Neural progenitor cell (in vitro differentiated cells): ENCODE results near the gene EFS. TPM values are rescaled to one million over a fixed set of nuclear protein-coding genes. Genes with fewer than 3 reads are reported as not detected.
A peak's percentile ranks its signal among the peaks of the same experiment; 100 is the strongest.

Source experiments
- DNase-seq: peaks from one replicate; pipeline ENCODE4 v3.0.0-alpha.2; 2016; ENCODE audit warnings: low spot score
- H2AFZ ChIP-seq: fragments of 200-600 bp; sonication (generic); replicated peaks from 2 replicates; pipeline ENCODE4 v1.6.1; 2016; ENCODE audit warnings: antibody characterized with exemption
- H3F3A ChIP-seq: fragments of 200-600 bp; sonication (generic); 2 replicates; pipeline ENCODE4 v1.6.1; 2016; ENCODE audit warnings: antibody characterized with exemption, low read depth
- H3K27ac ChIP-seq: fragments of 200-600 bp; sonication (generic); 2 replicates; pipeline ENCODE4 v1.5.1; 2016; ENCODE audit warnings: mild to moderate bottlenecking
- H3K27me3 ChIP-seq: fragments of 200-600 bp; sonication (generic); 2 replicates; pipeline ENCODE4 v1.6.1; 2016; ENCODE audit warnings: mild to moderate bottlenecking, moderate library complexity
- H3K36me3 ChIP-seq: fragments of 200-600 bp; sonication (generic); 2 replicates; pipeline ENCODE4 v1.5.1; 2016
- H3K4me1 ChIP-seq: fragments of 200-600 bp; sonication (generic); 2 replicates; pipeline ENCODE4 v1.6.1; 2016; ENCODE audit warnings: mixed run types
- H3K4me2 ChIP-seq: fragments of 200-600 bp; sonication (generic); 2 replicates; pipeline ENCODE4 v1.6.1; 2016
- H3K4me3 ChIP-seq: fragments of 200-600 bp; sonication (generic); 2 replicates; pipeline ENCODE4 v1.5.1; 2016
- H3K79me2 ChIP-seq: fragments of 200-600 bp; sonication (generic); 2 replicates; pipeline ENCODE4 v1.6.1; 2016; ENCODE audit warnings: low read depth
- H3K9ac ChIP-seq: fragments of 200-600 bp; sonication (generic); 2 replicates; pipeline ENCODE4 v1.6.1; 2016
- H3K9me3 ChIP-seq: fragments of 200-600 bp; sonication (generic); 2 replicates; pipeline ENCODE4 v1.5.1; 2016; ENCODE audit warnings: low read depth
- H4K20me1 ChIP-seq: fragments of 200-600 bp; sonication (generic); 2 replicates; pipeline ENCODE4 v1.6.1; 2016; ENCODE audit warnings: low read depth
- H3K27ac Mint-ChIP-seq: 3 replicates; pipeline ENCODE4 v1.8.0; 2021; ENCODE audit warnings: mixed read lengths
- H3K27me3 Mint-ChIP-seq: 2 replicates; pipeline ENCODE4 v1.8.0; 2022; ENCODE audit warnings: low read depth, mild to moderate bottlenecking, inconsistent platforms, moderate library complexity, mixed read lengths; ENCODE audit not compliant: insufficient read depth
- H3K36me3 Mint-ChIP-seq: 3 replicates; pipeline ENCODE4 v1.8.0; 2021; ENCODE audit warnings: mixed read lengths
- H3K4me1 Mint-ChIP-seq: 3 replicates; pipeline ENCODE4 v1.8.0; 2021; ENCODE audit warnings: mixed read lengths
- H3K4me3 Mint-ChIP-seq: 3 replicates; pipeline ENCODE4 v1.8.0; 2021; ENCODE audit warnings: mild to moderate bottlenecking, moderate library complexity, mixed read lengths
- H3K9me3 Mint-ChIP-seq: 3 replicates; pipeline ENCODE4 v1.8.0; 2020; ENCODE audit warnings: mixed read lengths
- CTCF ChIP-seq: fragments of 200-600 bp; sonication (generic); IDR thresholded peaks from 2 replicates; pipeline ENCODE4 v1.5.1; 2017; ENCODE audit warnings: antibody characterized with exemption, mild to moderate bottlenecking
- EZH2 ChIP-seq: fragments of 200-600 bp; sonication (generic); IDR thresholded peaks from 2 replicates; pipeline ENCODE4 v1.6.1; 2017; ENCODE audit warnings: antibody characterized with exemption, mild to moderate bottlenecking, moderate library complexity
- EZH2phosphoT487 ChIP-seq: fragments of 200-600 bp; sonication (generic); IDR thresholded peaks from 2 replicates; pipeline ENCODE4 v1.6.1; 2017; ENCODE audit warnings: antibody characterized with exemption
- total RNA-seq: library from RNA; depleted of rRNA; stranded (reverse); fragments of >200 nt; gene quantifications from 2 replicates; pipeline ENCODE4 v1.2.3, GENCODE V29; 2015; ENCODE audit warnings: low replicate concordance

EFS gene
- total RNA-seq, 1 donor from 2014 or later, result 21.7 TPM

- peaks cover 23% of the 10 kb centered on the region for H3K36me3 Mint-ChIP-seq
- peaks cover 20% of the 10 kb centered on the region for H3F3A ChIP-seq
- H3K27me3 ChIP-seq, result no peaks in the 10 kb centered on the region
- no peaks in the 10 kb centered on the region for H3K27me3 Mint-ChIP-seq
- no peak overlapping the region for H3K27ac Mint-ChIP-seq
- no peak overlapping the region for H3K4me3 ChIP-seq
- peaks cover 21% of the 10 kb centered on the region for H3K4me1 Mint-ChIP-seq
- no peak overlapping the region for H3K4me2 ChIP-seq
- H3K4me3 Mint-ChIP-seq, result no peak overlapping the region
- peaks cover 3% of the 10 kb centered on the region for H3K36me3 ChIP-seq
- H3K9ac ChIP-seq, result no peak overlapping the region
- H3K9me3 Mint-ChIP-seq, result peaks cover 2% of the 10 kb centered on the region
- peaks cover 22% of the 10 kb centered on the region for H3K79me2 ChIP-seq
- H4K20me1 ChIP-seq, result no peaks in the 10 kb centered on the region
- no peak overlapping the region for H2AFZ ChIP-seq
- TF ChIP-seq EZH2 (no peak), CTCF (no peak), EZH2phosphoT487 (no peak)
- no peak overlapping the region for H3K27ac ChIP-seq
- H3K4me1 ChIP-seq, result peaks cover 12% of the 10 kb centered on the region
- DNase-seq, result no peak
- H3K9me3 ChIP-seq, result no peaks in the 10 kb centered on the region
Observed at GRCh38 chr14:23310546-23310945, 54.4 kb downstream of the EFS start.

- Histone ChIP-seq H3K27ac (no peak overlapping the region), H3K4me1 (peaks cover 12% of the 10 kb centered on the region), H3F3A (peaks cover 11% of the 10 kb centered on the region), H3K79me2 (peaks cover 22% of the 10 kb centered on the region), H3K36me3 (no peaks in the 10 kb centered on the region), H3K4me2 (no peak overlapping the region), H3K27me3 (peaks cover 6% of the 10 kb centered on the region), H2AFZ (no peak overlapping the region), H3K9me3 (no peaks in the 10 kb centered on the region), H3K4me3 (no peak overlapping the region), H4K20me1 (no peaks in the 10 kb centered on the region), H3K9ac (no peak overlapping the region)
- peak overlapping the region; percentile 94 for H3K4me3 Mint-ChIP-seq
- no peak for DNase-seq
- H3K36me3 Mint-ChIP-seq, result peaks cover 21% of the 10 kb centered on the region
- no peaks in the 10 kb centered on the region for H3K27me3 Mint-ChIP-seq
- H3K27ac Mint-ChIP-seq, result no peak overlapping the region
- TF ChIP-seq CTCF (no peak), EZH2 (no peak), EZH2phosphoT487 (no peak)
- H3K9me3 Mint-ChIP-seq, result peaks cover 2% of the 10 kb centered on the region
- peaks cover 26% of the 10 kb centered on the region for H3K4me1 Mint-ChIP-seq
Observed at GRCh38 chr14:23308721-23309445, 56.1 kb downstream of the EFS start.

GRCh38 chr14:23307687-23308644 lies 57.0 kb downstream of the EFS start:
- Histone ChIP-seq H3K9ac (no peak overlapping the region), H3K27me3 (peaks cover 15% of the 10 kb centered on the region), H2AFZ (no peak overlapping the region), H3K36me3 (no peaks in the 10 kb centered on the region), H3F3A (peaks cover 14% of the 10 kb centered on the region), H3K4me1 (peaks cover 15% of the 10 kb centered on the region), H3K27ac (no peak overlapping the region), H3K79me2 (peaks cover 22% of the 10 kb centered on the region), H3K4me3 (peak overlapping the region; percentile 74), H3K4me2 (peak overlapping the region; percentile 79), H4K20me1 (no peaks in the 10 kb centered on the region), H3K9me3 (no peaks in the 10 kb centered on the region)
- H3K36me3 Mint-ChIP-seq, result peaks cover 20% of the 10 kb centered on the region
- H3K27me3 Mint-ChIP-seq, result no peaks in the 10 kb centered on the region
- peak overlapping the region; percentile 94 for H3K4me3 Mint-ChIP-seq
- TF ChIP-seq EZH2phosphoT487, result no peak
- no peak for TF ChIP-seq CTCF
- no peak for TF ChIP-seq EZH2
- H3K9me3 Mint-ChIP-seq, result peaks cover 2% of the 10 kb centered on the region
- H3K4me1 Mint-ChIP-seq, result peaks cover 26% of the 10 kb centered on the region
- peak overlapping the region; percentile 89 for H3K27ac Mint-ChIP-seq
- DNase-seq, result no peak
